ENCODE measurements around the gene SULF2.

Gene SULF2

GRCh38 chr20:47708953-47709833, 76.1 kb downstream of the SULF2 start:
- no peak overlapping the region for H3K4me3 ChIP-seq (ENCODE audit: low read depth, low read length)
- no peak for DNase-seq (ENCODE audit: low read depth)
- TF ChIP-seq CTCF (conservative IDR thresholded peaks at IDR 0.05; ENCODE audit: low read depth, low read length) = no peak

- no peak for TF ChIP-seq CTCF (conservative IDR thresholded peaks at IDR 0.05; ENCODE audit: low read depth, low read length)
- no peak overlapping the region for H3K4me3 ChIP-seq (ENCODE audit: low read depth, low read length)
- no peak for DNase-seq (ENCODE audit: low read depth)
Observed at GRCh38 chr20:47708140-47708807, 77.0 kb downstream of the SULF2 start.

- H3K4me3 ChIP-seq (ENCODE audit: low read depth, low read length) = no peak overlapping the region
- TF ChIP-seq CTCF (conservative IDR thresholded peaks at IDR 0.05; ENCODE audit: low read depth, low read length) = no peak
- no peak for DNase-seq (ENCODE audit: low read depth)
Observed at GRCh38 chr20:47706345-47706744, 78.9 kb downstream of the SULF2 start.

- no peak overlapping the region for H3K4me3 ChIP-seq (ENCODE audit: low read depth, low read length)
- TF ChIP-seq CTCF (conservative IDR thresholded peaks at IDR 0.05; ENCODE audit: low read depth, low read length) = no peak
- DNase-seq (ENCODE audit: low read depth) = no peak
Observed at GRCh38 chr20:47705497-47705856, 79.8 kb downstream of the SULF2 start.

GRCh38 chr20:47704746-47705496, 80.4 kb downstream of the SULF2 start:
- no peak for TF ChIP-seq CTCF (conservative IDR thresholded peaks at IDR 0.05; ENCODE audit: low read depth, low read length)
- no peak for DNase-seq (ENCODE audit: low read depth)
- no peak overlapping the region for H3K4me3 ChIP-seq (ENCODE audit: low read depth, low read length)

- peak; percentile 34 for DNase-seq (ENCODE audit: low read depth)
- no peak for TF ChIP-seq CTCF (conservative IDR thresholded peaks at IDR 0.05; ENCODE audit: low read depth, low read length)
- H3K4me3 ChIP-seq (ENCODE audit: low read depth, low read length) = no peak overlapping the region
Observed at GRCh38 chr20:47703748-47704147, 81.5 kb downstream of the SULF2 start.
